DMS53 treated with DMSO at 0.1 percent for 48 hours (cell line): ENCODE data around the gene GRIN1.

Experiments
- DNase-seq: peaks from one replicate; lab custom pipeline; 2025; ENCODE audit not compliant: unreplicated experiment; lab: John Stamatoyannopoulos, UW

The GRIN1 gene

DNA sequence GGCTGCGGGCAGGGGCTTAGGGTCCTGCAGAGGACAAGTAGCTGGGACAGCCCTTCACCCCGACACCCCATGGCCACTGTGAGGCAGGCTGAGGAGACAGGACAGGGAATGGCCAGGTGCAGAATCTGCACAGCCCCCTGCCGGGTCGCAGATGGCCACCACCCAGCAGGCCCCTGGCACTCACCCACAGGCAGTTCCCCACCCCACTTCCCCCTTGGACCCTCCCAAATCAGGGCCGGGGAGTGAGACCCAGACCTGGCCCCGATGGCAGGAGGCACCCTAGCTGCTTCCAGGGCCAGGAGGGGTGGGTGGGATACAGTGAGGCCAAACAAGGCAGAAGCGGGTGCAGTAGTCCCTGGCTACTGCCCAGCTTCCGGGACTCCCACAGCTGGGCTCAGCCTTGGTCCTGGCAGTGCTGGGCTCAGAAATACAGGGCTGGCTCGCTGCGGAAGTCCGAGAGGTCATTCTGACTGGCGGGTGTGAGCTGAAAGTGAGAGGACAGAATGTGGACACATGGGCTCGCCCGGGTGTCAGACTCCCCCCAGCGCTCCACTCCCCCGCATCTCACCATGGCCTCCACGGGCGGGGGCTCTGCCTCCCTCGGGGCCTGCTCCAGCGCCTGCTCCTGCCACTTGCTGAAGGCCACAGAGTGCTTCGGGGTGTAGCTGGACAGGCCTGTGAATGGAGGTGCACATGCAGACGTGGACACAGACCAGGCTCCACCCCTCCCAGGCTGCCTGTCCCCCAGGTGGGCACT, 52.9 kb downstream of the GRIN1 start:
- no peak for DNase-seq

DNA sequence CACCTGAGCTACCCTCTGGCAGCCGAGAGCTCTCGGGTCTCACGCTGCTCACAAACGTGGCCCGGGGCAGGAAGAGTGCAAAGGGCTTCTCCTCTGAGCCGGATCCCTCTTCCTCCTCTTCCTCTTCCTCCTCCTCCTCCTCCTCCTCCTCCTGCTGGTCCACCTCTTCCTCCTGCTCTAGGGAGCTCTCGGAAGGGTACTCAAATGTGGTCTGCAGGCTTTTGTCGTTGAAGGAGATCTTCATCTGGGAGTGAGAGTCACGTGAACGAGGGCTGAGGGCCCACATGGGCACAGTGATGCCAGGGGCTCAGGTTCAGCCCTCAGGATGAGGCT, 53.5 kb downstream of the GRIN1 start:
- DNase-seq: no peak

DNA sequence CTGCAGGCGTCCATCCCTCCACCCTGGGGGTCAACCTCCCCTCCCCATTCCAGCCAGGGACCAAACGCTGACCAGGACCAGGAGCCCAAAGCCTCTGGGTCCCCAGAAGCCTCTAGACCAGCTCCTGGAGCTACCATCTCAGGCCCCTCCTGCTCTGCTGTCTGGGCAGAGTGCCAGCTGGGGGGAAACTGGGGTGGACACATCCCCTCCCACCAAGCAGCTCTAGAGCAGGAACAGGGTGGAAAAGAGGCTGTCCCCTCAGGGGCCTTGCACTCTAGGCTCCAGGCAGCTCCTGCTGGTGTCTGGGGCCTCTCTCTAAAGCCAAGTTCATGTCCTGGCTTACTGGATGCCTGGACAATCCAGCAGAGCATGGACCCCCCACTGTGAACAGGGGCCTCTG, 53.9 kb downstream of the GRIN1 start:
- no peak for DNase-seq

DNA sequence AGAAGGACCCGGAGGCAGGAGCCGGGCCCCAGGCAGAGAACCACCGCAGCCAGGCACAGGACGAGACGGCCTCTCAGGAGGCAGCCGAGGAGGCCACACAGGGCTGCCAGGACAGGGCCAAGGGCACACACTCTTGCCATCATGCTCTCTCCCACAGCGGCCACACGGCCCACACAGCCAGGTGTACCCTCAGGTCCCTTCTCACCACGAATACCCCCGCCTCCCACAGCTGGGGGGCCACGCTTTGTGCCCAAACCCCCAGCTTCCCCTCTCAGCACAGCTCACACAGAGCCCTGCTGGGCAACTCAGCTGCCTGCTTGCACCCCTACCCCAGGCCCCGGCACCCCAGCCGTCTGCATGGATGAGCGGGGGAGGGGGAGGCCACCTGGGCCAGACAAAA, 54.8 kb downstream of the GRIN1 start:
- no peak for DNase-seq

DNA sequence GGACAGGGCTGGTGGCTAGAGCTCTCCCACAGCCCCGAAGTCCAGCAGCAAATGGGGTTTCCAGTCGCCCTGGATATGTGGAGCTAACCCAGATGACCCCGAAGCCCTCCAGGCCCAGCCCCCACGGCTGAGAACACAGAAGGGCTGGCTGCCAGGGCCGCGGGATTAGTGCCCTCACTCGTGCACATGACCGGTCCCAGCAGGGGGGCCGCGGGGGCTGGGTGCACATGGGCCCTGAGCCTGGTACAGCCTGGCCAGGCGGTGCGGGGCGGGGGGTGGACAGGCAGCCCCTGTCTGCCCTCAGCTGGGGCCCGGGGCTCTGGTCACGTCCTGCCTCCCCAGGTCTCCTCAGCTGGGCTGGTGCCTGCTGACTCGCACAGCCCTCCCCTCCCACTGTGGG, 55.4 kb downstream of the GRIN1 start:
- DNase-seq: no peak

DNA sequence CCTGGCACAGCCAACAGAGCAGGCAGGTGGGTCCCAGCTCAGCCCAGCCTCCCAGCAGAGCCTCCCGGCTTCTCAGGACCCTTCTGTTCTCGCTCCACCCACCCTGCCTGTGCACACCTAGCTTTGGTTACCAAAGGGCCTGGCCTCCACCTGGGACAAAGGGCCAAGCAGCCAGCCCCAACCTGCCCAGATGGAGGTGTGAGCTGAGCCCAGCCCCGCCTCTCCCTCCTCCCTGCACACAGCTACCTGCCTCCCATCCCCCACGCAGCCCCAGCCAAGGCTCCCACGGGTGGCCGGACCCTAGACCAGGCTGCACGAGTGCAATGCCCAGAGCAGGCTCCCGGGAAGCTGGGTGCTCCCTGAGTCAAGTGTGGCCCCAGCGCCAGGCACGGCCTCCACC, 56.0 kb downstream of the GRIN1 start:
- peak; percentile 59 for DNase-seq

DNA sequence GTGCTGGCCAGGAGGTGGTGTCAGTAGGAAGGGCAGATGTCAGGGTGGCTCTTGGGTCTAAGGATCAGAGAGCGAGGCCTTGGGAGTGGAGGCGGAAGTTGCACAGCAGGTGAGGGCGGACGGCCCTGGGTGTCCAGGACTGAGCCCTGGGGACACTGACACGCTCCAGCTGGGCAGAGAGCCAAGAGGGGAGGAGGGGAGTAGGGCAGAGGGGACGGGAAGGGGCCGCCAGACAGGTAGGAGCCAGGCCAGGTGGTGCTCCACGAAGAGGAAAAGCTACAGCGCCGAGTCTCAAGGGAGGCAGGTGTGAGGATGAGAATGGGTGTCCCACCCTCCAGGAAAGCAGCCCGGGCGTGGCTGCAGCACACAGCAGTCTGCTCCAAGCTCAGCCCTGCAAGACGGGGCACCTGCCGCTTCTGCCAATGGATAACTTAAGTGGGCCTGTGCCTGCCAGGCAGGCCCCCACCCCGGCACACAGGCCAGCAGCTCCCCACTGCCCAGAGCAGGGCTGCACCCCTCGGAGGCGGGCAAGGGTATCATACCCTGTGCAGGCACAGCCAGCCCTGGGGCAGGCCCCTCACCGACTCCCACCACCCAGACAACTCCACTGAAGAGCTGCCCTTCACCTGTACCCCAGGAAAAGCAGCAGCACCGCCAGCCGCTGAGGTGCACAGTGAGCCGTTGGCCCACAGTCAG, 56.7 kb downstream of the GRIN1 start:
- DNase-seq: peak; percentile 98

DNA sequence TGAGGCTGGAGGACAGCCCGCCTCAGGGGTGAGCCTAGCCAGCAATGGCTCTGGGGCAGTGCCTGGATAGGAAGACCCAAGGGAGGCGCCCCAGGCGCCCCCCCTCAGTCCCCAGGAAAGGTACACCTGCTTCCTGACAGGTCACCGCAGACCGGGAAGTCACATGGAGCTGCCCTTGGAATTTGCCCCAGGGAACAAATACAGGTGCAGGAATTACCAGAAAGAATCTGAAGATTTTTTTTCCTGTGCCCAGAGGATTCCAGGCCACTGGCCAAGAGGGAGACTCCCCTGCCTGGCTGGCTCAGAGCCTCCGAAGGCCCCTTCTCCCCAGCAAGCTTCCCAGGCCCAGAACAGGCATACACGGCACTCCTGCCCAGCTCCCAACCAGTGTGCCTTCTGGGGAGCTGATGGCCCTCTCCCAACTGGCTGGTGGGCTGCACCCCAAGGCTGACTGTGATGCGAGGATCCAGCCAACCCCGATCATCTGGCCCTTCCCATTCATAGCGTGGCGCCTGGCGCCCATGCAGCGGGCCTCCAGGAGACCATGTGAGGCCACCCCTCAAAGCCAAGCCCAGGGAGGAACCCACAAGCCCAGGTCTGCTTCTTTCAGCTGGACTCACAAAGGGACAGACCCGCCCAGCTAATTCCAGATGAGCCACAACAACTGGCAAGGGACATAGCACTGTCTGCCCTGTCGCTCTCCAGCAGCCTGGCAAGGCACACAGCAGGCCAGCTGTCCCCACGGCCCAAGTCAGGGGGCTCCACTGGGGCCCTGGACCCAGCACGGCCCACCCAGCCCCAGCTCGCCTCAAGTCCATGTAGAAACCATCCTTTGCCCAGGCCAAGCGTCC, 59.3 kb downstream of the GRIN1 start:
- peak; percentile 50 for DNase-seq

DNA sequence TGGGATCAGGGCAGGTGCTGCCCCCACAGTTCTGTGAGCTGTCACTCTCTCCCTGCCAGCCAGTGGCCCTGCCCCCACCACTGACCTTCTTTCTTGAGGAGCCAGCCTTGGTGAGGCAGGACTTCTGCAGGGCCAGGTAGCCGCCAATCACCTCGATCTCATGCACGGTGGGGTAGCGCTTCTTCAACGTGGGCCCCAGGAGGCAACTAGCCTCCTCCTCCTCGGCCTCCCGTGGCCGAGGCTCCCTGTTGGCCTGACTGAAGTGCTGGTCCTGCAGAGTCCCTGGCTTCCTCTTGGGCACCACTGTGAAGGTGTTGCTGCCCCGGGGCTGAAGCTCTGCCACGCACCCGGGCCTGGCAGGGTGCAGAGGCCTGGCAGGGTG, 59.9 kb downstream of the GRIN1 start:
- no peak for DNase-seq

DNA sequence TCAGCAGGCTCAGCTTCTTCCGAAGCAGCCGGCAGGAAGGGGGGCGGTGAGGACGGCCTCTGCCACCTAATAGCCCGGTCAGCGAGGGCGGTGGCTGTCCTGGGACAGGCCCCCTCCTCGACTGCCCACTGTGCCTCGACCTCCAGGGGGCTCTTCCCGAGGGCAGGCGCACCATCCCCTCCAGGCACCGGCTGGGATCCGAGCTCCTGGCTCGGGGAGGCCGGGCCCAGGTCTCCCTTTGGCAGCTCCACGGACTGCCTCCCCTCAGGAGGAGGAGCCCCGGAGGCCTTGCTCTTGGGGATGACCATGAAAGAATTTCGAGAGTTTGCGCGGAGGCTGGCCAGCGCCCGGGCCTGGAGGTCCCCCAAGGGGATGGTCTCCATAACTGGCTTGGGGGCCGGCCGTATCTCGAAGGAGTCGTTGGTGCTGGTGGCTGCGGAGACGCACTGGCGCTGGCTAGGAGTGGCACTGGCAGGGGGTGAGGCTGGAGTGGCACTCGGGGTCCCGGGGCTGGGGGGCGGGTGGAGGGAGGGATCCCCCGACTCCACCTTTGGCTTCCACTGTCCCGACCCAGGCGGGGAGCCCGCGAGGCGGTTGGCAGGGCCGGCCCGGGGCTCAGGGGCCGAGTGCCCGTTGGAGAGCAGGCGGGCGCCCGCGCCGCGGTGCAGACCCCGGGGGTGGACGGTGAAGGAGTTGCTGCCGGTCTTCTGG, 60.6 kb downstream of the GRIN1 start:
- no peak for DNase-seq

DNA sequence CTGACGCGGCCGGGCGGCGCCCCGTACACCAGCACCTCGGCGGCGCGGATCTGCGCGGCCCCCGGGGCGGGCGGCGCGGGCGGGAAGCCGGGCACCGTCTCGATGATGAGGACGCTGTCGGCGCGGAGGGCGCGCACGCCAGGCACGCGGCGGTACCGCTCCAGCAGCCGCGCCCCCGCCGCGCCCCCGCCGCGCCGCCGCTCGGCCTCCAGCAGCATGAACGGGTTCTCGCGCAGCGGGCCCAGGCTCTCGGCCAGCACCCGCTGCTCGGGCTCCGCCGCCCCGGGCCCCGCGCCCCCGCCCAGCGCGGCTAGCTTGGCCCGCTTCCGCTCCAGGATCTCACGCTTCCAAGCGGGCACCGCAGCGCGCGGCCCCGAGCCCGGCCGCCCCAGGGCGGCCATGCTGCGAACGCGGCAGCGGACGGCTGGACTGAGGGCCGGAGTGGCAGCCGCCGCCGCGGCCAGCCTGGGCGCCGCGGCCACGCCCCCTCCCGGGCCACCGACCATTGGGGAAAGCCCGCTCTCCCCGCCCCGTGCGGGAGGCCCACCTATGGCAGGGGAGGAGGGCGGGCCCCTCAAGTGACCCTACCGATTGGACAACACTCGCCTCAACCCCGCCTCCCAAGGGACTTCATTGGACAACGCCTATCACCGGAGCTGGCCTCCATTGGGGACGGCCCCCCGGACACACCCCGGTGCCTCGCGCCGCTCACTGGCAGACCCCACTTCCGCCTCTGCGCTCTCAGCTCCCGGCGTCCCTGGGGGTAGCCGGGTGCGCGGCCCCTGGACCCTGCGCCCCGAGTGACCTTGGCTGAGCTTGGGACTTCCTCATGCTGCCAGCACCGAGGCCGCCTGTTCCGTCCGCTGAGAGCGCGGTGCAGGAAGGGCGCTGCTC, 61.6 kb downstream of the GRIN1 start, which contains the start of gene TPRN:
TPRN (minus strand) TSS at position 431 of the 894 bp plus-strand sequence; CDS start at position 401, 30 bp downstream.
- peak; percentile 98 for DNase-seq

DNA sequence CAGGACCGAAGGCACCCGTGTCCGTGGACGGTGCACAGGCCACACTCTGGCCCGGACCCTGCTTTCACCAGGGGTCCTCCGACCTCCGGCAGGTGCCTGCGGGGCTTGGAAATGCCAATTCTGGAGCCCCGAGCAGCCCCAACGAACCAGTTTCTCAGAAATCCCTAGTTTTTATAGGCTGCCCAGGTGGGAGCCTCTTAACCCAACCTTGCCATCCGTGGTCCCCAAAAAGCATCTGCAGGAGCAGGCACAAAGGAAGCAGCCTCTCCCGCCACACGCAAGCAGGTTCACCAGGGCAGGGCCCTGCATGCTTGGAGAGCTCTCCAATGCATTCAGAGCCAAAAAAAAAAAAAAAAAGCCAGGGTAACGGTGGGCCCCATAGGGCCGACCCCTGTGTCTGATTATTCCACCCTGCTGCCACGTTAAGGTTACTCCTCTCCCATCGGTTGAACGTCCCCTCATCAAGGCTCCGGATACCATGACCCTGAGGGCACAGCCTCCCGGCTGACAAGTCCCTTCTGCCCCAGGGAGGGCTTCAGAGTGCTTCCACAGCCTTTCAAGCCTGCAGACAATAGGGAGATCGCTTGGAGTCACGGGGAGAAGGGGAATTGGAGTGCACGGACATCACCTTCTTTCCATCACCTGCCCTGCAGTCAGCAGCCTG, 62.4 kb downstream of the GRIN1 start:
- no peak for DNase-seq

DNA sequence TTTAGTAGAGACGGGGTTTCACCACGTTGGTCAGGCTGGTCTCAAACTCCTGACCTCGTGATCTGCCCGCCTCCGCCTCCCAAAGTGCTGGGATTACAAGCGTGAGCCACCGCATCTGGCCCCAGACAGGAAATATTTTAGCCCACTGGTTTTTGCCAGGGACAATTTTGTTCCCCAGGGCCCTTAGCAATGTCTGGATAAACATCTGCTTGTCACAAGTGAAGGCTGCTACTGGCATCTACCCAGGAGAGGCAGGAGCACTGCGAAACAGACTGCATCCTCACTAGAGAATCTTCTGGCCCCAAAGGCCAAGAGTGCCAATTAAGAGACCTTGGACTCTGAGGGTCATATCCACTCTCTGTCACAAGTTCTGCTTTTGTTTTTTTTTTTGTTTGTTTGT, 64.0 kb downstream of the GRIN1 start:
- no peak for DNase-seq

DNA sequence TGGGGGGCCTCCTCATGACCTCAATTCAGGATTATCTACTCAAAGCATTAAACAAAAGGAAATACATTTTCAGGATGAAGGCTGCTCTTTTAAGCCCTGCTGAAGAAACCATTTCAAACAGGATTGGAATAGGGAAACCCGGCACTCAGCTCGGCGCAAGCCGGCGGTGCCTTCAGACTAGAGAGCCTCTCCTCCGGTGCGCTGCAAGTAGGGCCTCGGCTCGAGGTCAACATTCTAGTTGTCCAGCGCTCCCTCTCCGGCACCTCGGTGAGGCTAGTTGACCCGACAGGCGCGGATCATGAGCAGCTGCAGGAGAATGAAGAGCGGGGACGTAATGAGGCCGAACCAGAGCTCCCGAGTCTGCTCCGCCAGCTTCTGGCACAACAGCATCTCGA, 65.8 kb downstream of the GRIN1 start:
- DNase-seq: no peak

DNA sequence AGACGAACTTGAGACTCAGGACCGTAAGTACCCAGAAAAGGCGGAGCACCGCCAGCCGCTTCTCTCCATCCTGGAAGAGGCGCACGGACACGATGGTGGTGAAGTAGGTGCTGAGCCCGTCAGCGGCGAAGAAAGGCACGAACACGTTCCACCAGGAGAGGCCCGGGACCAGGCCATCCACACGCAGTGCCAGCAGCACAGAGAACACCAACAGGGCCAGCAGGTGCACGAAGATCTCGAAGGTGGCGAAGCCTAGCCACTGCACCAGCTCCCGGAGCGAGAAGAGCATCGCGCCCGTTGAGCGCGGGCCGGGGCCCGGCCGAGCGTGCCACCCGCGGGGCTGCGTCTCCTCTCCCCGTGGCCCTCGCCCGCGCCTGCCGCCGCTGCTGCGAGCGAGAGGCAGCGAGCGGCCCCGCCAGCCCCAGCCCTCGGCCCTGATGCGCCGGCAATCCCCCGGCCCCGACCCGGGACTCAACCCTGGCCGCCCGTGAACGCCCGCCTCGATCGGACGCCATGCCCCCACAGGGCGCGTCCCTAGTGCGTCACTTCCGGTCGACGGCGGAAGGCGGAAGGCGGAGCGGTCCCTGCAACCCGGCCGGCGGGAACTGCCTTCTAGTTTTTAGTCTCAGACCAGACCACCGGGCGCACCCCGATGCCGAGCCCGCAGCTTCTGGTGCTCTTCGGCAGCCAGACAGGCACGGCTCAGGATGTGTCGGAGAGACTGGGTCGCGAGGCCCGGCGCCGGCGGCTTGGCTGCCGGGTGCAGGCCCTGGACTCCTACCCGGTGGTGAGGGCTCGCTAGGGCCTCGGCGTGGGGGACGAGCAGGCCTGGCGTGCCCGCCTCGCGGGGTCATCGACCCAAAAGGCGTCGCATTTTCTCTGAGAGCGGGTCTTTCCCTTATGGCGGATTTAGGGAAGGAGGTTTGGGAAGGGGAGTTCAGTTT, 66.4 kb downstream of the GRIN1 start, which contains the start of the genes NDOR1 and TMEM203:
NDOR1 (plus strand) TSS at position 575 of the 944 bp plus-strand sequence; CDS start at position 653, 78 bp downstream.
TMEM203 (minus strand) TSS at position 523 of the 944 bp plus-strand sequence; CDS start at position 289, 234 bp downstream.
- peak; percentile 61 for DNase-seq

DNA sequence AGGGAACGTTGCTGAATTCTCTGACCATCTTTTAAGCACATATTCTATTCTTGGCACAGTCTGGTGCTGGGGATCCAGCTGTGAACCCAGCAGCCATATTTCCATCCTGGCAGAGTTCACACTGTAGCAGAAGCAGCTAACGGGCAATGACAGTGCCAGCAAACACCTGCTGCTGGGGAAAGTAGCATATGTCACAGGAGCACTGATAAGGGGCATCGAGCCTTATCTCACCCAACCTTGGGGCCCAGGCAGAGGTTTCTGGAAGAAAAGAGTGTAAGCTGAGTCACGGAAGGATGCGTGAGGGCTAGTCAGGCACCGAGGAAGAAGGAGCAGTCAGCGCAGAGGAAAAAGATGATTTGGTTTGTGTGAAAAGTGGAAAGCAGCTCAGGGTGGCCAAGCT, 67.6 kb downstream of the GRIN1 start:
- no peak for DNase-seq

DNA sequence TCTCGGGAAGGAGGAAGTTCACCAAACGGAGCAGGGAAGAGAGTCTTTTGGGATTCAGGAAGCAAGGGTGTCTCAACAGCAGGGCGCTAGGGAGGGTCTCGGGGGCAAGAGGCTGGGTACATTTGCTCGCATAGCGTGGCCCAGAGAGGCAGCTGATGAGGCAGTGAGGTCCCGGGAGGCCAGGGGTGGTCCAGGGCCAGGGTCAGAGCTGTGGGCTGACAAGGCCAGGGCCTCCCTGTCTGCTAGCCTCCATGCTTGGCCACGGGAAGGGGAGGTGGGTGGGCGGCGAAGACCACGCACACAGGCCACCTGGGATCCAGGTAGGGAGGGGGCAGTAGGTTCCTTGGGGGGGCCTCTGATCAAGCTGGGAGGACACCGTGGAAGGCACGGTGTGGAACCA, 72.6 kb downstream of the GRIN1 start:
- no peak for DNase-seq

DNA sequence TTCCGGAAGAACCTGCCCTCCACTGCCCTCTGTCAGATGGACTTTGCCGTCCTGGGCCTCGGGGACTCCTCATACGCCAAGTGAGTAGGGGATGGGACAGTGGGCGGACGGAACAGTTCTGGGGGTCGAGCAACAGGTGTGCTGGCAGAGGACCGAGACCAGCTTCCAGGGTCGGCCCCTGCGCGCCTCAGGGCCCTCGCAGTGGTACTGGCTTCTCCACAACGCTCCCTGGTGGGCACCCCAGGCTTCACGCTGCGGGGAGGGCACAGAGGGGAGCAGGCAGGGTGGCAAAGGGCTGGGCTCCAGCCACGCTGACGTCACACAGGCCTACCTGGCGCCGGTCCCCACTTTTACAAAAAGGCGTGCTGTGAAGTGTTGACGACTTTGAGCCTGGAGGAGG, 73.6 kb downstream of the GRIN1 start:
- DNase-seq: no peak
